H1 (cell line): ENCODE measurements around the gene SSH2. TPM values are rescaled to one million over a fixed set of nuclear protein-coding genes. Genes with fewer than 3 reads are reported as not detected.

Experiments
- CTCF ChIP-seq, 3 experiments: IDR thresholded peaks; 1 replicate in 2 of 3; 2 replicates in 1 of 3; pipeline versions ENCODE4 v1.5.1 to v1.6.1; 2011; ENCODE audit warnings: low read length in 3 of 3, mild to moderate bottlenecking in 3 of 3, inconsistent platforms in 2 of 3, low read depth in 1 of 3, moderate library complexity in 1 of 3; ENCODE audit not compliant: insufficient read depth in 1 of 3; ENCODE audit errors: control extremely low read depth in 1 of 3
- JUND ChIP-seq: IDR thresholded peaks from 2 replicates; pipeline ENCODE4 v1.6.1; 2011; ENCODE audit warnings: mild to moderate bottlenecking, improper control_type of control experiment, low read length
- SP4 ChIP-seq: IDR thresholded peaks from 2 replicates; pipeline ENCODE4 v1.6.1; 2012; ENCODE audit warnings: low read length, inconsistent platforms
- polyA plus RNA-seq, 7 experiments: library from polyadenylated mRNA; depleted of rRNA in 3 of 7; stranded (reverse) in 5 of 7; unstranded in 2 of 7; fragments of >200 nt in 5 of 7; fragments of 200-250 nt in 2 of 7; gene quantifications; 1 replicate in 5 of 7; 2 replicates in 1 of 7; 4 replicates in 1 of 7; pipeline versions ENCODE4 v1.2.1 to v1.2.3, GENCODE V29; 2011 to 2013; ENCODE audit warnings: missing spikeins in 2 of 7, mixed read lengths in 2 of 7
- total RNA-seq: library from RNA; stranded (reverse); fragmentation: NEBNext Ultra II Directional; extraction: Animal tissue kit (Norgen Biotek cat#: 25700); gene quantifications from 2 replicates; pipeline ENCODE4 v1.2.1, GENCODE V29; 2021
- TF ChIP-seq, protein P1 (sequence below): fragments of 300-600 bp; sonication (generic); IDR thresholded peaks from 2 replicates; pipeline ENCODE4 v1.7.1; 2012; ENCODE audit warnings: low read length, moderate library complexity, mild to moderate bottlenecking, inconsistent platforms; ENCODE audit not compliant: insufficient replicate concordance

SSH2 gene
- total and polyA plus RNA-seq, 2 of the 8 experiments (the other 6 are each of a cell fraction or from before 2014, with no cell fraction given) = 5.2 to 15.9 TPM

- TF ChIP-seq, protein P1, sequence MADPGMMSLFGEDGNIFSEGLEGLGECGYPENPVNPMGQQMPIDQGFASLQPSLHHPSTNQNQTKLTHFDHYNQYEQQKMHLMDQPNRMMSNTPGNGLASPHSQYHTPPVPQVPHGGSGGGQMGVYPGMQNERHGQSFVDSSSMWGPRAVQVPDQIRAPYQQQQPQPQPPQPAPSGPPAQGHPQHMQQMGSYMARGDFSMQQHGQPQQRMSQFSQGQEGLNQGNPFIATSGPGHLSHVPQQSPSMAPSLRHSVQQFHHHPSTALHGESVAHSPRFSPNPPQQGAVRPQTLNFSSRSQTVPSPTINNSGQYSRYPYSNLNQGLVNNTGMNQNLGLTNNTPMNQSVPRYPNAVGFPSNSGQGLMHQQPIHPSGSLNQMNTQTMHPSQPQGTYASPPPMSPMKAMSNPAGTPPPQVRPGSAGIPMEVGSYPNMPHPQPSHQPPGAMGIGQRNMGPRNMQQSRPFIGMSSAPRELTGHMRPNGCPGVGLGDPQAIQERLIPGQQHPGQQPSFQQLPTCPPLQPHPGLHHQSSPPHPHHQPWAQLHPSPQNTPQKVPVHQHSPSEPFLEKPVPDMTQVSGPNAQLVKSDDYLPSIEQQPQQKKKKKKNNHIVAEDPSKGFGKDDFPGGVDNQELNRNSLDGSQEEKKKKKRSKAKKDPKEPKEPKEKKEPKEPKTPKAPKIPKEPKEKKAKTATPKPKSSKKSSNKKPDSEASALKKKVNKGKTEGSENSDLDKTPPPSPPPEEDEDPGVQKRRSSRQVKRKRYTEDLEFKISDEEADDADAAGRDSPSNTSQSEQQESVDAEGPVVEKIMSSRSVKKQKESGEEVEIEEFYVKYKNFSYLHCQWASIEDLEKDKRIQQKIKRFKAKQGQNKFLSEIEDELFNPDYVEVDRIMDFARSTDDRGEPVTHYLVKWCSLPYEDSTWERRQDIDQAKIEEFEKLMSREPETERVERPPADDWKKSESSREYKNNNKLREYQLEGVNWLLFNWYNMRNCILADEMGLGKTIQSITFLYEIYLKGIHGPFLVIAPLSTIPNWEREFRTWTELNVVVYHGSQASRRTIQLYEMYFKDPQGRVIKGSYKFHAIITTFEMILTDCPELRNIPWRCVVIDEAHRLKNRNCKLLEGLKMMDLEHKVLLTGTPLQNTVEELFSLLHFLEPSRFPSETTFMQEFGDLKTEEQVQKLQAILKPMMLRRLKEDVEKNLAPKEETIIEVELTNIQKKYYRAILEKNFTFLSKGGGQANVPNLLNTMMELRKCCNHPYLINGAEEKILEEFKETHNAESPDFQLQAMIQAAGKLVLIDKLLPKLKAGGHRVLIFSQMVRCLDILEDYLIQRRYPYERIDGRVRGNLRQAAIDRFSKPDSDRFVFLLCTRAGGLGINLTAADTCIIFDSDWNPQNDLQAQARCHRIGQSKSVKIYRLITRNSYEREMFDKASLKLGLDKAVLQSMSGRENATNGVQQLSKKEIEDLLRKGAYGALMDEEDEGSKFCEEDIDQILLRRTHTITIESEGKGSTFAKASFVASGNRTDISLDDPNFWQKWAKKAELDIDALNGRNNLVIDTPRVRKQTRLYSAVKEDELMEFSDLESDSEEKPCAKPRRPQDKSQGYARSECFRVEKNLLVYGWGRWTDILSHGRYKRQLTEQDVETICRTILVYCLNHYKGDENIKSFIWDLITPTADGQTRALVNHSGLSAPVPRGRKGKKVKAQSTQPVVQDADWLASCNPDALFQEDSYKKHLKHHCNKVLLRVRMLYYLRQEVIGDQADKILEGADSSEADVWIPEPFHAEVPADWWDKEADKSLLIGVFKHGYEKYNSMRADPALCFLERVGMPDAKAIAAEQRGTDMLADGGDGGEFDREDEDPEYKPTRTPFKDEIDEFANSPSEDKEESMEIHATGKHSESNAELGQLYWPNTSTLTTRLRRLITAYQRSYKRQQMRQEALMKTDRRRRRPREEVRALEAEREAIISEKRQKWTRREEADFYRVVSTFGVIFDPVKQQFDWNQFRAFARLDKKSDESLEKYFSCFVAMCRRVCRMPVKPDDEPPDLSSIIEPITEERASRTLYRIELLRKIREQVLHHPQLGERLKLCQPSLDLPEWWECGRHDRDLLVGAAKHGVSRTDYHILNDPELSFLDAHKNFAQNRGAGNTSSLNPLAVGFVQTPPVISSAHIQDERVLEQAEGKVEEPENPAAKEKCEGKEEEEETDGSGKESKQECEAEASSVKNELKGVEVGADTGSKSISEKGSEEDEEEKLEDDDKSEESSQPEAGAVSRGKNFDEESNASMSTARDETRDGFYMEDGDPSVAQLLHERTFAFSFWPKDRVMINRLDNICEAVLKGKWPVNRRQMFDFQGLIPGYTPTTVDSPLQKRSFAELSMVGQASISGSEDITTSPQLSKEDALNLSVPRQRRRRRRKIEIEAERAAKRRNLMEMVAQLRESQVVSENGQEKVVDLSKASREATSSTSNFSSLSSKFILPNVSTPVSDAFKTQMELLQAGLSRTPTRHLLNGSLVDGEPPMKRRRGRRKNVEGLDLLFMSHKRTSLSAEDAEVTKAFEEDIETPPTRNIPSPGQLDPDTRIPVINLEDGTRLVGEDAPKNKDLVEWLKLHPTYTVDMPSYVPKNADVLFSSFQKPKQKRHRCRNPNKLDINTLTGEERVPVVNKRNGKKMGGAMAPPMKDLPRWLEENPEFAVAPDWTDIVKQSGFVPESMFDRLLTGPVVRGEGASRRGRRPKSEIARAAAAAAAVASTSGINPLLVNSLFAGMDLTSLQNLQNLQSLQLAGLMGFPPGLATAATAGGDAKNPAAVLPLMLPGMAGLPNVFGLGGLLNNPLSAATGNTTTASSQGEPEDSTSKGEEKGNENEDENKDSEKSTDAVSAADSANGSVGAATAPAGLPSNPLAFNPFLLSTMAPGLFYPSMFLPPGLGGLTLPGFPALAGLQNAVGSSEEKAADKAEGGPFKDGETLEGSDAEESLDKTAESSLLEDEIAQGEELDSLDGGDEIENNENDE = no peak
- no peak for TF ChIP-seq CTCF (IDR thresholded peaks at IDR 0.05; ENCODE audit: control extremely low read depth in 1 of 3, insufficient read depth in 1 of 3, low read depth in 1 of 3, low read length in 3 of 3)
- no peak for TF ChIP-seq SP4
- TF ChIP-seq JUND = no peak
Measured at GRCh38 chr17:29578626-29579485, 351.2 kb downstream of the SSH2 start (continued).
